ENCODE measurements around the gene POU2AF2. TPM values are rescaled to one million over a fixed set of nuclear protein-coding genes. Genes with fewer than 3 reads are reported as not detected.
A peak's percentile ranks its signal among the peaks of the same experiment; 100 is the strongest.
"Not testable (repeated sequence)": the region's sequence is repeated elsewhere in the genome, so short reads cannot be mapped to it uniquely, and the experiment has no call there.

Gene POU2AF2
- total and polyA plus RNA-seq, 2 donors = 0.32 to 1.0 TPM

GRCh38 chr11:111221208-111221607, 24.3 kb upstream of the POU2AF2 start:
- Histone ChIP-seq H3K27me3 (ENCODE audit: control insufficient read depth in 2 of 2, insufficient read depth in 1 of 2, low read length in 1 of 2) (peaks cover 2 to 4% of the 10 kb centered on the region in 2 donors), H3K9me3 (ENCODE audit: control insufficient read depth in 2 of 2, insufficient read depth in 1 of 2, low read length in 1 of 2) (no peaks in the 10 kb centered on the region), H3K4me3 (ENCODE audit: low read length in 2 of 2) (no peak overlapping the region), H3K4me1 (ENCODE audit: control insufficient read depth in 2 of 2, insufficient read depth in 2 of 2, low read length in 2 of 2) (peaks cover 0 to 2% of the 10 kb centered on the region in 2 donors), H3K27ac (ENCODE audit: low read depth in 1 of 2, low read length in 1 of 2) (no peak overlapping the region), H3K36me3 (ENCODE audit: control insufficient read depth in 2 of 2, insufficient read depth in 2 of 2, low read length in 1 of 2) (no peaks in the 10 kb centered on the region)
- 97% methylated on average over 4 of the region's 4 CpGs for WGBS
- no peak for DNase-seq (ENCODE audit: low read depth in 6 of 9, low spot score in 9 of 9)

DNA sequence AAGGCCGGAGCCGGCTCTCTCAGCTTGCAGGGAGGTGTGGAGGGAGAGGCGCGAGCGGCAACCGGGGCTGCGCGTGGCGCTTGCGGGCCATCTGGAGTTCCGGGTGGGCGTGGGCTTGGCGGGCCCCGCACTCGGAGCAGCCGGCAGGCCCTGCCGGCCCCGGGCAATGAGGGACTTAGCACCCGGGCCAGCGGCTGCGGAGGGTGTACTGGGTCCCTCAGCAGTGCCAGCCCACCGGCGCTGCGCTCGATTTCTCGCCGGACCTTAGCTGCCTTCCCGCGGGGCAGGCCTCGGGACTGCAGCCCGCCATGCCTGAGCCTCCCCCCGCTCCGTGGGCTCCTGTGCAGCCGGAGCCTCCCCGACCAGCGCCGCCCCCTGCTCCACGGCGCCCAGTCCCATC, 23.6 kb upstream of the POU2AF2 start:
- H3K27me3 ChIP-seq (ENCODE audit: control insufficient read depth in 2 of 2, insufficient read depth in 1 of 2, low read length in 1 of 2); DNase-seq (ENCODE audit: low read depth in 6 of 9, low spot score in 9 of 9); H3K4me3 ChIP-seq (ENCODE audit: low read length in 2 of 2); H3K9me3 ChIP-seq (ENCODE audit: control insufficient read depth in 2 of 2, insufficient read depth in 1 of 2, low read length in 1 of 2); H3K36me3 ChIP-seq (ENCODE audit: control insufficient read depth in 2 of 2, insufficient read depth in 2 of 2, low read length in 1 of 2); H3K4me1 ChIP-seq (ENCODE audit: control insufficient read depth in 2 of 2, insufficient read depth in 2 of 2, low read length in 2 of 2); H3K27ac ChIP-seq (ENCODE audit: low read depth in 1 of 2, low read length in 1 of 2): not testable (repeated sequence)
- WGBS = 93% methylated on average over 39 of the region's 39 CpGs

- peak in 4 of 9 donors; percentile 8 to 64 (median 30) for DNase-seq (ENCODE audit: low read depth in 6 of 9, low spot score in 9 of 9)
- not testable (repeated sequence) for H3K4me3 ChIP-seq (ENCODE audit: low read length in 2 of 2); H3K27ac ChIP-seq (ENCODE audit: low read depth in 1 of 2, low read length in 1 of 2); H3K36me3 ChIP-seq (ENCODE audit: control insufficient read depth in 2 of 2, insufficient read depth in 2 of 2, low read length in 1 of 2); H3K4me1 ChIP-seq (ENCODE audit: control insufficient read depth in 2 of 2, insufficient read depth in 2 of 2, low read length in 2 of 2); H3K27me3 ChIP-seq (ENCODE audit: control insufficient read depth in 2 of 2, insufficient read depth in 1 of 2, low read length in 1 of 2); H3K9me3 ChIP-seq (ENCODE audit: control insufficient read depth in 2 of 2, insufficient read depth in 1 of 2, low read length in 1 of 2)
- 11% methylated on average over 20 of the region's 20 CpGs for WGBS
These were observed 22.6 kb upstream of the POU2AF2 start for GRCh38 chr11:111222821-111223455.

- Histone ChIP-seq H3K4me1 (ENCODE audit: control insufficient read depth in 2 of 2, insufficient read depth in 2 of 2, low read length in 2 of 2) (peaks cover 2 to 13% of the 10 kb centered on the region in 2 donors), H3K27me3 (ENCODE audit: control insufficient read depth in 2 of 2, insufficient read depth in 1 of 2, low read length in 1 of 2) (peaks cover 2% of the 10 kb centered on the region in 2 donors), H3K36me3 (ENCODE audit: control insufficient read depth in 2 of 2, insufficient read depth in 2 of 2, low read length in 1 of 2) (no peaks in the 10 kb centered on the region), H3K4me3 (ENCODE audit: low read length in 2 of 2) (no peak overlapping the region), H3K27ac (ENCODE audit: low read depth in 1 of 2, low read length in 1 of 2) (no peak overlapping the region), H3K9me3 (ENCODE audit: control insufficient read depth in 2 of 2, insufficient read depth in 1 of 2, low read length in 1 of 2) (peaks cover 0 to 6% of the 10 kb centered on the region in 2 donors)
- 79% methylated on average over 3 of the region's 3 CpGs for WGBS
- no peak for DNase-seq (ENCODE audit: low read depth in 6 of 9, low spot score in 9 of 9)
These were observed 19.6 kb upstream of the POU2AF2 start for GRCh38 chr11:111225881-111226280.

GRCh38 chr11:111229604-111230003, 15.9 kb upstream of the POU2AF2 start:
- peak in 5 of 9 donors; percentile 4 to 48 (median 17) for DNase-seq (ENCODE audit: low read depth in 6 of 9, low spot score in 9 of 9)
- 37% methylated on average over 6 of the region's 6 CpGs for WGBS
- H3K36me3 ChIP-seq (ENCODE audit: control insufficient read depth in 2 of 2, insufficient read depth in 2 of 2, low read length in 1 of 2) = no peaks in the 10 kb centered on the region
- peaks cover 0 to 6% of the 10 kb centered on the region in 2 donors for H3K9me3 ChIP-seq (ENCODE audit: control insufficient read depth in 2 of 2, insufficient read depth in 1 of 2, low read length in 1 of 2)
- H3K4me1 ChIP-seq (ENCODE audit: control insufficient read depth in 2 of 2, insufficient read depth in 2 of 2, low read length in 2 of 2) = peaks cover 0 to 13% of the 10 kb centered on the region in 2 donors
- no peak overlapping the region for H3K4me3 ChIP-seq (ENCODE audit: low read length in 2 of 2)
- no peak overlapping the region for H3K27ac ChIP-seq (ENCODE audit: low read depth in 1 of 2, low read length in 1 of 2)
- no peaks in the 10 kb centered on the region for H3K27me3 ChIP-seq (ENCODE audit: control insufficient read depth in 2 of 2, insufficient read depth in 1 of 2, low read length in 1 of 2)

- H3K27me3 ChIP-seq (ENCODE audit: control insufficient read depth in 2 of 2, insufficient read depth in 1 of 2, low read length in 1 of 2) = no peaks in the 10 kb centered on the region
- H3K36me3 ChIP-seq (ENCODE audit: control insufficient read depth in 2 of 2, insufficient read depth in 2 of 2, low read length in 1 of 2) = no peaks in the 10 kb centered on the region
- H3K4me3 ChIP-seq (ENCODE audit: low read length in 2 of 2) = no peak overlapping the region
- 54% methylated on average over 6 of the region's 6 CpGs for WGBS
- H3K27ac ChIP-seq (ENCODE audit: low read depth in 1 of 2, low read length in 1 of 2) = no peak overlapping the region
- peaks cover 0 to 13% of the 10 kb centered on the region in 2 donors for H3K4me1 ChIP-seq (ENCODE audit: control insufficient read depth in 2 of 2, insufficient read depth in 2 of 2, low read length in 2 of 2)
- DNase-seq (ENCODE audit: low read depth in 6 of 9, low spot score in 9 of 9) = no peak
- H3K9me3 ChIP-seq (ENCODE audit: control insufficient read depth in 2 of 2, insufficient read depth in 1 of 2, low read length in 1 of 2) = peaks cover 0 to 6% of the 10 kb centered on the region in 2 donors
These were observed 15.4 kb upstream of the POU2AF2 start for GRCh38 chr11:111230122-111230465.

DNA sequence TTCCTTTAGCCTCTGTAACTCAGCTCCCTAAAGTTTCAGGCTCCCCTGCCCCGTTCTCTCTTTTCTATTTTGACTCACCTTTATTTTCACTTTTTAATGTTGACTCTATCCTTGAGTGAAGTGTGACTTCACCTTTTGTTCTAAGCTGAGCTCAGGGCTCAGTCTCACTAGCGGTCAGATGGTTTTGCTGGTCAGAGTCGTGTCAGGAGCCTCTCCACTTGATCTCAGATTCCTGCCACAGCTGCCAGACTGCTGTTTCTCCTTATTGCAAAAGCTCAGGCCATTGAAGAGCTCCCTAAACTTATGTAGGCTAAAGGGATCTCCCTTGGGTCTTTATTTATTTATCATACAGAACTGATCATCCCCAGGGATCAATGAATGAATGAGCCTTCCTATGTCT, 13.7 kb upstream of the POU2AF2 start:
- no peak for DNase-seq (ENCODE audit: low read depth in 6 of 9, low spot score in 9 of 9)
- no peaks in the 10 kb centered on the region for H3K36me3 ChIP-seq (ENCODE audit: control insufficient read depth in 2 of 2, insufficient read depth in 2 of 2, low read length in 1 of 2)
- WGBS = 91% methylated on average over 3 of the region's 3 CpGs

DNA sequence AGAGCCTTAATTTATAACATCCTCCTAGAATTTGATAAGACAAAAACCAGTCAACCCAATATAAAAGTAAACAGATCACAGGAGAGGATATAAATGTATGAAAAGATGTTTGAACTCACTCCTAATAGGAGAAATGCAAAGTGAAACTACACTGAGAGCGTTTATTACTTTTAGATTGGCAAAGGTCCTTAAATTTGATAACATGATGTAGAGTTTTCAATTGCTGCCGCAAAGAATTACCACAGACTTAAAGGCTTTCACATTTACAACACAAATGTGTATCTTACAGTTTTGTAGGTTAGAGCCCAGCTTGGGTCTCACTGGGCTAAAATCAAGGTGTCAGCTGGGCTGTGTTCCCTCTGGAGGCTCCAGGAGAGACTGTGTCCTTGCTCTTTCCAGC, 9.1 kb upstream of the POU2AF2 start:
- 87% methylated on average over 2 of the region's 2 CpGs for WGBS
- no peaks in the 10 kb centered on the region for H3K36me3 ChIP-seq (ENCODE audit: control insufficient read depth in 2 of 2, insufficient read depth in 2 of 2, low read length in 1 of 2)
- H3K4me1 ChIP-seq (ENCODE audit: control insufficient read depth in 2 of 2, insufficient read depth in 2 of 2, low read length in 2 of 2) = no peaks in the 10 kb centered on the region
- H3K27me3 ChIP-seq (ENCODE audit: control insufficient read depth in 2 of 2, insufficient read depth in 1 of 2, low read length in 1 of 2) = no peaks in the 10 kb centered on the region
- no peak for DNase-seq (ENCODE audit: low read depth in 6 of 9, low spot score in 9 of 9)
- H3K4me3 ChIP-seq (ENCODE audit: low read length in 2 of 2) = no peak overlapping the region
- no peaks in the 10 kb centered on the region for H3K9me3 ChIP-seq (ENCODE audit: control insufficient read depth in 2 of 2, insufficient read depth in 1 of 2, low read length in 1 of 2)
- no peak overlapping the region for H3K27ac ChIP-seq (ENCODE audit: low read depth in 1 of 2, low read length in 1 of 2)

More for the DNA sequence above, 13.7 kb upstream of the POU2AF2 start:
- Histone ChIP-seq H3K4me3 (ENCODE audit: low read length in 2 of 2) (no peak overlapping the region), H3K27me3 (ENCODE audit: control insufficient read depth in 2 of 2, insufficient read depth in 1 of 2, low read length in 1 of 2) (no peaks in the 10 kb centered on the region), H3K27ac (ENCODE audit: low read depth in 1 of 2, low read length in 1 of 2) (no peak overlapping the region), H3K4me1 (ENCODE audit: control insufficient read depth in 2 of 2, insufficient read depth in 2 of 2, low read length in 2 of 2) (peaks cover 0 to 13% of the 10 kb centered on the region in 2 donors), H3K9me3 (ENCODE audit: control insufficient read depth in 2 of 2, insufficient read depth in 1 of 2, low read length in 1 of 2) (peaks cover 0 to 6% of the 10 kb centered on the region in 2 donors)

DNA sequence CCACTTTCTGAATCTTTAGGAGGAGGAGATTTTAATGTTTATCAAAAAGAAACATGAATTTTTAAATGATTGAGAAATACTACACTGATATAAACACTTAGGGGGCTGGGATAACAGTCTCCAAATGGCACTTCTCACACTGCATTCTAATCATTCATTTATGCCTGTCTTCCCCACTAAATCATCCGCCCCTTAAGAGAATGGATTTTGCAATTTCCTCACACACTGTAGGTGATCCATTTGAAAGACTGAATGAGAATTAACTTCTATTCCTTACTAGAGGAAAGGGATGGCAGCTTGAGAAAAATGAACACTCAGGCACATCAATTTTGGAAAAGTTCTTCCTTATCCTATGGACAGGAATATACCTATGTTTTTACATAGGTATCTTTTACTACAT, 7.6 kb upstream of the POU2AF2 start:
- H3K4me3 ChIP-seq (ENCODE audit: low read length in 2 of 2) = no peak overlapping the region
- H3K36me3 ChIP-seq (ENCODE audit: control insufficient read depth in 2 of 2, insufficient read depth in 2 of 2, low read length in 1 of 2) = no peaks in the 10 kb centered on the region
- H3K4me1 ChIP-seq (ENCODE audit: control insufficient read depth in 2 of 2, insufficient read depth in 2 of 2, low read length in 2 of 2) = no peaks in the 10 kb centered on the region
- no peak for DNase-seq (ENCODE audit: low read depth in 6 of 9, low spot score in 9 of 9)
- H3K27me3 ChIP-seq (ENCODE audit: control insufficient read depth in 2 of 2, insufficient read depth in 1 of 2, low read length in 1 of 2) = no peaks in the 10 kb centered on the region
- H3K9me3 ChIP-seq (ENCODE audit: control insufficient read depth in 2 of 2, insufficient read depth in 1 of 2, low read length in 1 of 2) = no peaks in the 10 kb centered on the region
- 99% methylated on average over 1 of the region's 1 CpG for WGBS
- H3K27ac ChIP-seq (ENCODE audit: low read depth in 1 of 2, low read length in 1 of 2) = no peak overlapping the region
